GM10266 (cell line): ENCODE results near the gene ERAP2.

Experiments
- DNase-seq: peaks from one replicate; pipeline ENCODE4 v3.0.0; 2012; ENCODE audit errors: extremely low spot score
- CTCF ChIP-seq: IDR thresholded peaks from 2 replicates; pipeline ENCODE4 v1.5.1; 2012; ENCODE audit warnings: mild to moderate bottlenecking, low read depth; ENCODE audit not compliant: control insufficient read depth, insufficient read depth; ENCODE audit errors: missing control alignments

Gene ERAP2

DNA sequence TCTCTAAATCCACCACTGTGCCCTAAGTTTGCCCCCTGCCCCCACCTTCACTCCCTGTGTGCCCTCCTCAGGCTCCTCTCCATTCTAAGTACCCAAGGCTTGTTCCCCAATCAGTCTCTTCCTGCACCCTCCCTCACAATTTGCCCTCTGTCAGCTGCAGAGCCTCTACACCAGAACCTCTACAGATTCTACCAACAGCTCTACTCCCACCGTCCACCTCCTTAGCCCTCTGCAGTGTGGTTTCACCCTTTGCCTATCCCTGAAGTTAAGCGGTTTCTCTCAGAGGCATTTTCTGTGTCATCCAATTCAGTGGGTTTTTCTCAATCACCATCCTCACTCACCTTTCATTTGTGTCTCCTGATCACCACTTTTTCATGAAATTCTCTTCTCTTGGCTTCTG, 13.2 kb upstream of the ERAP2 start:
- DNase-seq: no peak
- TF ChIP-seq CTCF: no peak

GRCh38 chr5:96863949-96864584, 12.2 kb upstream of the ERAP2 start:
- no peak for DNase-seq
- no peak for TF ChIP-seq CTCF

DNA sequence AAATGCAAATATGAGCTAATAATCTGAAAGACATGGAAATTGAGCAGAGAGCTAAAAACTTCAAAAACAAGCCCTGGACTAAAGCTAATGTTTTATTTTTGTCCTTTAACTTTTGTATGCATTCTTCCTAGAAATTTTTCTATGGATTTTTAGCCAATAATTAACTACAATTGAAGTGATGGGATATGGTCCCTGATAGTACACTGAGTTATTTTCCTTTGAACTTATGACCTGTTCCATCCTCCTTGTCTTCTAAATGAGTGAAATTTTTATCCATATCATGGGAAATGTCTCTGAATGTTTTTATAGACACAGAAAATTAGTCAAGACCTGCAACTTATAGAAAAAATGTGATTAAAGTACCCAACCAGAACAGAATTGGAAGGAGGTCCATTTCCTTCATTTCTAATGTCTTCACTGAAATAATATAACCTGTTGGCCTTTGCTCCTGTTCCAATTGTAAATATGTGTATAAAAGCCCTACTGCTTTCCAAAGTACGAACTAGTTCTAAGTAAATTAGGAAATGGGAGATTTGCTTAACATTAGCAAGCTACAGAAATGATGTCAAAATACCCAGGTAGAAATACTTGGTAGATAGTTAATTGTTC, 11.3 kb upstream of the ERAP2 start:
- TF ChIP-seq CTCF: no peak

GRCh38 chr5:96868603-96869371, 7.5 kb upstream of the ERAP2 start:
- DNase-seq: peak; percentile 56
- TF ChIP-seq CTCF: peak; percentile 96

More for the DNA sequence above, 11.3 kb upstream of the ERAP2 start:
- DNase-seq: no peak

- no peak for TF ChIP-seq CTCF
- no peak for DNase-seq
These were observed 7.0 kb upstream of the ERAP2 start for GRCh38 chr5:96869372-96869641.

GRCh38 chr5:96870094-96871026, 5.9 kb upstream of the ERAP2 start:
- DNase-seq: peak; percentile 48
- TF ChIP-seq CTCF: no peak
